NCI-H2171 treated with DMSO at 0.1 percent for 48 hours (cell line): ENCODE data around the gene KRT33B.

ENCODE experiments used
- DNase-seq: peaks from one replicate; lab custom pipeline; 2025; lab: John Stamatoyannopoulos, UW

The KRT33B gene

GRCh38 chr17:41325126-41325525 is 44.5 kb downstream of the KRT33B start:
- no peak for DNase-seq

GRCh38 chr17:41324180-41325075 is 45.2 kb downstream of the KRT33B start:
- DNase-seq, result no peak

GRCh38 chr17:41322903-41323895 is 46.4 kb downstream of the KRT33B start:
- no peak for DNase-seq

GRCh38 chr17:41322094-41322902 is 47.3 kb downstream of the KRT33B start:
- peak; percentile 17 for DNase-seq

- DNase-seq, result no peak
These were observed 51.4 kb downstream of the KRT33B start for GRCh38 chr17:41318231-41318630.

GRCh38 chr17:41315814-41316445 is 53.7 kb downstream of the KRT33B start:
- no peak for DNase-seq

- DNase-seq, result no peak
These were observed 54.3 kb downstream of the KRT33B start, which contains the start of gene KRTAP17-1 for GRCh38 chr17:41315204-41315794. Gene KRTAP17-1 (minus strand): TSS chr17:41315710. CDS start chr17:41315650, 60 bp downstream.
